Measurements from ENCODE around the gene PNKP.

- no peak for TF ChIP-seq CTCF (IDR thresholded peaks at IDR 0.05 in 8 of 11, conservative IDR thresholded peaks at IDR 0.05 in 3 of 11)
- TF ChIP-seq POLR2A (IDR thresholded peaks at IDR 0.05) = no peak
- TF ChIP-seq POLR2AphosphoS5 (IDR thresholded peaks at IDR 0.05) = no peak
Measured at GRCh38 chr19:49820125-49820524, 47.3 kb downstream of the PNKP start.
